Measurements from ENCODE around the gene BORCS5. TPM values are rescaled to one million over a fixed set of nuclear protein-coding genes. Genes with fewer than 3 reads are reported as not detected.

BORCS5 gene
- total and polyA plus RNA-seq, 2 of the 4 experiments (the other 2 are of a cell fraction): 14.4 to 18.3 TPM

DNA sequence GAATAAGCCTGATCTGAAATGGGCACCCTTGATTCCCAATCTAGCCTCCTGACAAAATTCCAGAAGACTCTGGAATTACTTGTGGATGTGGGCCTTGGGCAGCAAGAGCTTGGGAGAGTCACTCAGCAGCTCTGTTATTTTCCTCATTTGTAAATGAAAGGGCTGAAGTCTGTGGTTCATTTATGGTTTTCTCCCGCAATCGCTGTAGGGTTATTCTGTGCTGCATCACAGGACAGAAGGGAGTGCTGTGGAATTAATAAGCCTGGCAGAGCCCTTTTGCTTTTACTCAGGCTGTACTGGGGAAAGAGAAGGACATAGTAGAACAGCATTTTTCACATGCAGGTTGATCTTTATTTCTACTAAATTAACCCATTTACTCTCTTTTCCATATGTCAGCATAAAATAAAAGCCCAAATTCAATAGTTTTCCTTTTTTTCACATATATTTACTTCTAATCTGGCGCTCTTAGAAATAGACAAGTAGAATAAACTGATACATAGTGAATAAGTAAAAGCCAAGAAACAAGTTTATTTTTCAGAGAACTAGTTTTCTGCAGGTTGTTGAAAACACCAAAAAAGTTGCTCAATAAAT, 156.6 kb downstream of the BORCS5 start:
- Histone ChIP-seq H4K8ac (ENCODE audit: low read depth in 2 of 2, low read length in 2 of 2) (no peak overlapping the region), H2AK5ac (ENCODE audit: low read depth, low read length) (no peak overlapping the region), H2BK5ac (ENCODE audit: low read depth, low read length, poor library complexity, severe bottlenecking) (no peak overlapping the region), H3K4me1 (ENCODE audit: control insufficient read depth, insufficient read depth, low read length) (peaks cover 10% of the 10 kb centered on the region; the same call in 1 of the 2 replicates), H3K9ac (ENCODE audit: low read depth, low read length) (no peak overlapping the region), H3K36me3 (ENCODE audit: control insufficient read depth, insufficient read depth, low read length) (peaks cover 5% of the 10 kb centered on the region; the same call in 1 of the 2 replicates), H4K91ac (ENCODE audit: insufficient read depth, low read depth, low read length) (no peak overlapping the region), H3K56ac (ENCODE audit: extremely low read depth, insufficient read depth, low read length) (no peak overlapping the region), H3K27ac (ENCODE audit: insufficient read depth, low read length) (no peak overlapping the region), H3K9me1 (ENCODE audit: insufficient read depth, low read length) (peaks cover 12% of the 10 kb centered on the region; the same call in 1 of the 2 replicates), H2AK9ac (replicated peaks; ENCODE audit: low read depth, low read length, poor library complexity) (no peak overlapping the region), H2BK15ac (ENCODE audit: low read depth, low read length) (no peak overlapping the region), H3K14ac (replicated peaks; ENCODE audit: low read depth, low read length) (no peak overlapping the region), H3K18ac (ENCODE audit: low read depth, low read length) (no peak overlapping the region), H3K4ac (ENCODE audit: low read depth, low read length) (no peak overlapping the region), H3K27me3 (ENCODE audit: control insufficient read depth, insufficient read depth, low read length) (no peaks in the 10 kb centered on the region), H2AFZ (replicated peaks; ENCODE audit: low read length, poor library complexity) (no peak overlapping the region), H3K79me1 (ENCODE audit: low read depth in 1 of 2, low read length in 2 of 2) (peaks cover 14 to 39% of the 10 kb centered on the region in 2 experiments), H3K9me3 (ENCODE audit: control insufficient read depth, insufficient read depth, low read length) (no peaks in the 10 kb centered on the region), H3K23ac (ENCODE audit: low read depth, low read length) (no peak overlapping the region), H3K4me3 (ENCODE audit: insufficient read depth, low read depth, low read length) (no peak overlapping the region), H4K20me1 (ENCODE audit: insufficient read depth, low read length) (peaks cover 3% of the 10 kb centered on the region; the same call in 1 of the 2 replicates), H2BK120ac (ENCODE audit: low read depth, low read length) (no peak overlapping the region), H4K5ac (ENCODE audit: low read depth, low read length) (no peak overlapping the region), H3K4me2 (ENCODE audit: low read depth, low read length) (no peak overlapping the region), H2BK20ac (ENCODE audit: low read depth, low read length) (no peak overlapping the region)
- POLR2A ChIA-PET (ENCODE audit: unreplicated experiment): no interaction called here
- no TSS peak for BruUV-seq (replicated peaks)
- intact Hi-C loops (cut with micrococcal nuclease) (no loop called here), in situ Hi-C loops (cut with MboI; ENCODE audit: low sequenced_read_pairs) (no loop called here), dilution Hi-C loops (cut with HindIII; ENCODE audit: low sequenced_read_pairs, unreplicated experiment) (no loop called here)
- TF ChIP-seq SMC3 (IDR thresholded peaks at IDR 0.05; ENCODE audit: low read depth, low read length) (no peak), NFE2L2 (IDR thresholded peaks at IDR 0.05; ENCODE audit: low read depth, low read length) (no peak), MAFK (IDR thresholded peaks at IDR 0.05; ENCODE audit: low read depth, low read length) (peak; percentile 82), FOS (IDR thresholded peaks at IDR 0.05; ENCODE audit: low read depth, low read length) (no peak)
- TF ChIP-seq, protein P1, sequence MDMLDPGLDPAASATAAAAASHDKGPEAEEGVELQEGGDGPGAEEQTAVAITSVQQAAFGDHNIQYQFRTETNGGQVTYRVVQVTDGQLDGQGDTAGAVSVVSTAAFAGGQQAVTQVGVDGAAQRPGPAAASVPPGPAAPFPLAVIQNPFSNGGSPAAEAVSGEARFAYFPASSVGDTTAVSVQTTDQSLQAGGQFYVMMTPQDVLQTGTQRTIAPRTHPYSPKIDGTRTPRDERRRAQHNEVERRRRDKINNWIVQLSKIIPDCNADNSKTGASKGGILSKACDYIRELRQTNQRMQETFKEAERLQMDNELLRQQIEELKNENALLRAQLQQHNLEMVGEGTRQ (IDR thresholded peaks at IDR 0.05; ENCODE audit: low read depth, low read length): no peak
- CTCF ChIA-PET: no interaction called here
- no peak for DNase-seq
- no peak for ATAC-seq (ENCODE audit: low read depth)
- WGBS, 2 experiments (ENCODE audit: extremely low coverage in 2 of 2, insufficient read length in 1 of 2): no CpG with 5 or more reads among the region's 3 CpGs

All from IMR-90 (cell line).